Astrocyte of the cerebellum (primary cell): Measurements from ENCODE around the gene MAD2L1.

Experiments
- DNase-seq: peaks from one replicate; pipeline ENCODE4 v3.0.0-alpha.2; 2011; ENCODE audit warnings: low read depth
- H3K4me3 ChIP-seq: 2 replicates; pipeline ENCODE4 v1.5.1; 2011; ENCODE audit warnings: mild to moderate bottlenecking, low read depth, low read length, moderate library complexity
- in situ Hi-C: cut with HindIII; loops from 2 replicates; pipeline ENCODE4 v1.10.0; 2017; ENCODE audit warnings: low sequenced_read_pairs
- TF ChIP-seq, protein P1 (sequence below): IDR thresholded peaks from 2 replicates; pipeline ENCODE4 v1.5.1; 2012; ENCODE audit warnings: low read length, low read depth, moderate library complexity, mild to moderate bottlenecking; ENCODE audit errors: missing control alignments

MAD2L1 gene

GRCh38 chr4:120034913-120035312, 31.7 kb downstream of the MAD2L1 start:
- no peak overlapping the region for H3K4me3 ChIP-seq
- DNase-seq: no peak
- TF ChIP-seq, protein P1, sequence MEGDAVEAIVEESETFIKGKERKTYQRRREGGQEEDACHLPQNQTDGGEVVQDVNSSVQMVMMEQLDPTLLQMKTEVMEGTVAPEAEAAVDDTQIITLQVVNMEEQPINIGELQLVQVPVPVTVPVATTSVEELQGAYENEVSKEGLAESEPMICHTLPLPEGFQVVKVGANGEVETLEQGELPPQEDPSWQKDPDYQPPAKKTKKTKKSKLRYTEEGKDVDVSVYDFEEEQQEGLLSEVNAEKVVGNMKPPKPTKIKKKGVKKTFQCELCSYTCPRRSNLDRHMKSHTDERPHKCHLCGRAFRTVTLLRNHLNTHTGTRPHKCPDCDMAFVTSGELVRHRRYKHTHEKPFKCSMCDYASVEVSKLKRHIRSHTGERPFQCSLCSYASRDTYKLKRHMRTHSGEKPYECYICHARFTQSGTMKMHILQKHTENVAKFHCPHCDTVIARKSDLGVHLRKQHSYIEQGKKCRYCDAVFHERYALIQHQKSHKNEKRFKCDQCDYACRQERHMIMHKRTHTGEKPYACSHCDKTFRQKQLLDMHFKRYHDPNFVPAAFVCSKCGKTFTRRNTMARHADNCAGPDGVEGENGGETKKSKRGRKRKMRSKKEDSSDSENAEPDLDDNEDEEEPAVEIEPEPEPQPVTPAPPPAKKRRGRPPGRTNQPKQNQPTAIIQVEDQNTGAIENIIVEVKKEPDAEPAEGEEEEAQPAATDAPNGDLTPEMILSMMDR: no peak
- in situ Hi-C loops: loop anchor here (25.0 kb wide), 1 partner anchor 423 kb away; no protein-coding TSS in a partner anchor

DNA sequence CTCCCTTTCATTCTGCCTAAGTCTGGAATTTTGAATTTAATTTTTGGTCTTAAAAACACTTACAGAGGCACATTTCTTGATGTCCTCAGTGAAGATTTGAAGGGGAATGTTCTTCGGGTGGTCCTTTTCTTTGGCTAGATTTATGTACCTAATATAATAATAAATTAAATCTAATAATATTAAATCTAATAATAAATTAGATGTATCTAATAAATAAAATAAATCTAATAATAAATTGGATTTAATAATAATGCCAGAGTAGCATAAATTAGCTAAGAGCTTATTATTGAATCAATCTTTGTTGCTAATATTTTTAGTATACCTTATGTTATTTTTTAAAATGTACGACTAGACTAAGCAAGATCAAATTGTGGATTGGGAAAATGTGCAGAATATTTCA, 39.8 kb downstream of the MAD2L1 start:
- H3K4me3 ChIP-seq: no peak overlapping the region
- TF ChIP-seq, protein P1: no peak
- in situ Hi-C loops: loop anchor here (25.0 kb wide), 1 partner anchor 415 kb away; no protein-coding TSS in a partner anchor
- DNase-seq: no peak

- TF ChIP-seq, protein P1: no peak
- H3K4me3 ChIP-seq: no peak overlapping the region
- DNase-seq: no peak
- in situ Hi-C loops: loop anchor here (25.0 kb wide), 1 partner anchor 413 kb away; no protein-coding TSS in a partner anchor
These were observed 41.1 kb downstream of the MAD2L1 start for GRCh38 chr4:120025516-120025915.

- TF ChIP-seq, protein P1: no peak
- H3K4me3 ChIP-seq: no peak overlapping the region
- in situ Hi-C loops: no loop called here
- DNase-seq: no peak
These were observed 47.9 kb downstream of the MAD2L1 start for GRCh38 chr4:120018786-120019185.

- TF ChIP-seq, protein P1: no peak
- in situ Hi-C loops: no loop called here
These were observed 48.5 kb downstream of the MAD2L1 start for GRCh38 chr4:120017939-120018692.

DNA sequence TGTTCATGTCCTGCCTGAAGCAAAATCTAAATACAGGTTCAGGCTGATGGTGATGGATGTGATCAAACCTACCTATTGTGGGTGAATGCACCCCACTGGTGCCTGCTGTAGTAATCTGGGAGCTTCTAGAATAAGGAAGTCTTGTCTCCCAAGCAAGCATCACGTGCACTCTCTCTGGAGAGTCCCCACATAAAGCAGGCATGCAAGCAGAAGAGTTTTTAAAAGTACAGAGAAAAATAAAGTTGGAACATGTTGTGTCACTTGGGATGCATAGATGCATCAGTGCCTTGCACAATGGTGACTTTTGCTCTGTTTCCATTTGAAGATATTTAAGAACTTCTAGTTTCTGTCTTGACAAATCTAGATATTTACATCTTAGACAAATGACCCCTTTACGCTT, 54.9 kb downstream of the MAD2L1 start:
- no peak for DNase-seq
- H3K4me3 ChIP-seq: no peak overlapping the region
- in situ Hi-C loops: no loop called here
- TF ChIP-seq, protein P1: no peak

More at GRCh38 chr4:120017939-120018692, 48.5 kb downstream of the MAD2L1 start:
- DNase-seq: no peak
- no peak overlapping the region for H3K4me3 ChIP-seq
